ENCODE measurements around the gene CFAP53. TPM values are rescaled to one million over a fixed set of nuclear protein-coding genes. Genes with fewer than 3 reads are reported as not detected.

The CFAP53 gene
- total RNA-seq, 1 donor from 2014 or later, result 0.68 TPM

GRCh38 chr18:50287441-50288347 is 21.4 kb upstream of the CFAP53 start, which contains the start of gene CXXC1:
CXXC1 (minus strand) TSS chr18:50287692; CDS start chr18:50287589, 103 bp downstream.
- FAIRE-seq (peak; percentile 96), DNase-seq (ENCODE audit: low read depth) (peak; percentile 99)
- Histone ChIP-seq H3K4me1 (ENCODE audit: insufficient read depth, low read length) (peaks cover 13% of the 10 kb centered on the region), H3K9me3 (ENCODE audit: insufficient read depth, low read depth, low read length) (no peaks in the 10 kb centered on the region), H3K36me3 (ENCODE audit: insufficient read depth, low read length) (peaks cover 4% of the 10 kb centered on the region), H2AFZ (ENCODE audit: low read depth, low read length) (peak within 1 kb of the TSS; percentile 100), H4K20me1 (ENCODE audit: insufficient read depth, low read length) (no peaks in the 10 kb centered on the region), H3K4me2 (ENCODE audit: low read length) (peak within 1 kb of the TSS; percentile 99), H3K9ac (ENCODE audit: low read length) (peak within 1 kb of the TSS; percentile 89), H3K4me3 (ENCODE audit: insufficient read depth, low read depth, low read length) (peak within 1 kb of the TSS; percentile 93), H3K27ac (ENCODE audit: low read depth, low read length) (peak within 1 kb of the TSS; percentile 77), H3K79me2 (ENCODE audit: insufficient read depth, low read length) (peaks cover 25% of the 10 kb centered on the region), H3K27me3 (ENCODE audit: insufficient read depth, low read length) (no peaks in the 10 kb centered on the region)
- peak within 1 kb of the TSS; percentile 89 for H3K27ac Mint-ChIP-seq (ENCODE audit: unreplicated experiment)
- H3K36me3 Mint-ChIP-seq (ENCODE audit: low read depth, unreplicated experiment), result peaks cover 17% of the 10 kb centered on the region
- TF ChIP-seq EZH2 (IDR thresholded peaks at IDR 0.05; ENCODE audit: insufficient read depth, low read length) (no peak), CTCF (IDR thresholded peaks at IDR 0.05; ENCODE audit: insufficient read depth, low read depth, low read length) (peak; percentile 36)
- no peaks in the 10 kb centered on the region for H3K27me3 Mint-ChIP-seq (ENCODE audit: low read depth, unreplicated experiment)
- H3K4me1 Mint-ChIP-seq (ENCODE audit: low read depth, unreplicated experiment), result peaks cover 5% of the 10 kb centered on the region
- no peaks in the 10 kb centered on the region for H3K9me3 Mint-ChIP-seq (ENCODE audit: unreplicated experiment)
- peak within 1 kb of the TSS; percentile 99 for H3K4me3 Mint-ChIP-seq (ENCODE audit: unreplicated experiment)

GRCh38 chr18:50287028-50287440 is 20.7 kb upstream of the CFAP53 start:
- Mint-ChIP-seq H3K36me3 (ENCODE audit: low read depth, unreplicated experiment) (peaks cover 17% of the 10 kb centered on the region), H3K4me1 (ENCODE audit: low read depth, unreplicated experiment) (peaks cover 5% of the 10 kb centered on the region), H3K9me3 (ENCODE audit: unreplicated experiment) (no peaks in the 10 kb centered on the region), H3K4me3 (ENCODE audit: unreplicated experiment) (peak overlapping the region; percentile 99), H3K27ac (ENCODE audit: unreplicated experiment) (peak overlapping the region; percentile 81), H3K27me3 (ENCODE audit: low read depth, unreplicated experiment) (no peaks in the 10 kb centered on the region)
- Histone ChIP-seq H3K4me3 (ENCODE audit: insufficient read depth, low read depth, low read length) (peak overlapping the region; percentile 93), H3K4me1 (ENCODE audit: insufficient read depth, low read length) (peaks cover 16% of the 10 kb centered on the region), H3K4me2 (ENCODE audit: low read length) (peak overlapping the region; percentile 99), H2AFZ (ENCODE audit: low read depth, low read length) (peak overlapping the region; percentile 100), H3K36me3 (ENCODE audit: insufficient read depth, low read length) (peaks cover 4% of the 10 kb centered on the region), H3K79me2 (ENCODE audit: insufficient read depth, low read length) (peaks cover 25% of the 10 kb centered on the region), H4K20me1 (ENCODE audit: insufficient read depth, low read length) (no peaks in the 10 kb centered on the region), H3K27ac (ENCODE audit: low read depth, low read length) (peak overlapping the region; percentile 77), H3K9me3 (ENCODE audit: insufficient read depth, low read depth, low read length) (no peaks in the 10 kb centered on the region), H3K9ac (ENCODE audit: low read length) (peak overlapping the region; percentile 89), H3K27me3 (ENCODE audit: insufficient read depth, low read length) (no peaks in the 10 kb centered on the region)
- no peak for TF ChIP-seq EZH2 (IDR thresholded peaks at IDR 0.05; ENCODE audit: insufficient read depth, low read length)
- TF ChIP-seq CTCF (IDR thresholded peaks at IDR 0.05; ENCODE audit: insufficient read depth, low read depth, low read length), result no peak
- no peak for DNase-seq (ENCODE audit: low read depth)
- FAIRE-seq, result no peak

All from astrocyte (in vitro differentiated cells and primary cell).